Endothelial cell of hepatic sinusoid (primary cell): Measurements from ENCODE around the gene CCDC182.

ENCODE experiments used
- in situ Hi-C: cut with HindIII; loops from 2 replicates; pipeline ENCODE4 v1.10.0; 2017; ENCODE audit warnings: low sequenced_read_pairs

The CCDC182 gene

GRCh38 chr17:57745242-57745641 is at the start of gene CCDC182:
CCDC182 (minus strand) TSS chr17:57745299; CDS start chr17:57745272, 27 bp downstream.
- in situ Hi-C loops = no loop called here

- in situ Hi-C loops = no loop called here
Measured at GRCh38 chr17:57794841-57795240, 49.7 kb upstream of the CCDC182 start.

GRCh38 chr17:57788725-57789124 is 43.6 kb upstream of the CCDC182 start:
- in situ Hi-C loops = no loop called here

GRCh38 chr17:57785022-57785421 is 39.9 kb upstream of the CCDC182 start:
- in situ Hi-C loops = no loop called here

- in situ Hi-C loops = no loop called here
Measured at GRCh38 chr17:57784226-57784895, 39.3 kb upstream of the CCDC182 start.

- in situ Hi-C loops = no loop called here
Measured at GRCh38 chr17:57783338-57783742, 38.2 kb upstream of the CCDC182 start.

- in situ Hi-C loops = no loop called here
Measured at GRCh38 chr17:57782647-57783337, 37.7 kb upstream of the CCDC182 start.

- in situ Hi-C loops = no loop called here
Measured at GRCh38 chr17:57782062-57782490, 37.0 kb upstream of the CCDC182 start.

GRCh38 chr17:57781386-57782061 is 36.4 kb upstream of the CCDC182 start:
- in situ Hi-C loops = no loop called here

GRCh38 chr17:57779706-57780105 is 34.6 kb upstream of the CCDC182 start:
- in situ Hi-C loops = no loop called here

GRCh38 chr17:57778306-57778705 is 33.2 kb upstream of the CCDC182 start:
- in situ Hi-C loops = no loop called here

GRCh38 chr17:57776366-57776765 is 31.3 kb upstream of the CCDC182 start:
- in situ Hi-C loops = no loop called here

- in situ Hi-C loops = loop anchor here (25.0 kb wide), 1 partner anchor 638 kb away; no protein-coding TSS in a partner anchor
Measured at GRCh38 chr17:57774872-57775271, 29.8 kb upstream of the CCDC182 start.

- in situ Hi-C loops = loop anchor here (25.0 kb wide), 1 partner anchor 636 kb away; no protein-coding TSS in a partner anchor
Measured at GRCh38 chr17:57773557-57773956, 28.5 kb upstream of the CCDC182 start.

GRCh38 chr17:57772774-57773173 is 27.7 kb upstream of the CCDC182 start:
- in situ Hi-C loops = loop anchor here (25.0 kb wide), 1 partner anchor 635 kb away; no protein-coding TSS in a partner anchor

- in situ Hi-C loops = loop anchor here (5.0 to 25.0 kb wide), 2 partner anchors 65 to 630 kb away; no protein-coding TSS in a partner anchor
Measured at GRCh38 chr17:57767561-57767960, 22.5 kb upstream of the CCDC182 start.

- in situ Hi-C loops = loop anchor here (5.0 to 25.0 kb wide), 2 partner anchors 66 to 629 kb away; no protein-coding TSS in a partner anchor
Measured at GRCh38 chr17:57766318-57766943, 21.3 kb upstream of the CCDC182 start.

- in situ Hi-C loops = loop anchor here (25.0 kb wide), 1 partner anchor 625 kb away; no protein-coding TSS in a partner anchor
Measured at GRCh38 chr17:57762452-57763395, 17.6 kb upstream of the CCDC182 start.

GRCh38 chr17:57761887-57762286 is 16.8 kb upstream of the CCDC182 start:
- in situ Hi-C loops = loop anchor here (25.0 kb wide), 1 partner anchor 625 kb away; no protein-coding TSS in a partner anchor

GRCh38 chr17:57760046-57760445 is 14.9 kb upstream of the CCDC182 start:
- in situ Hi-C loops = loop anchor here (25.0 kb wide), 1 partner anchor 623 kb away; no protein-coding TSS in a partner anchor
